OCI-LY7 (cell line): Measurements from ENCODE around the gene CATSPERB. TPM values are rescaled to one million over a fixed set of nuclear protein-coding genes. Genes with fewer than 3 reads are reported as not detected.

Experiments
- BruUV-seq: library from RNA; stranded (reverse); fragments of 400-500 nt; replicated peaks from 2 replicates; lab custom pipeline; 2021; lab: Mats Ljungman, UMichigan
- CTCF ChIA-PET: fragments of 300-600 bp; sonication (Branson Sonifier 250); formaldehyde crosslinking; loops from one replicate; lab custom pipeline; 2022; ENCODE audit warnings: antibody characterized with exemption; ENCODE audit not compliant: unreplicated experiment; lab: Charles Lee
- POLR2A ChIA-PET: fragments of 300-600 bp; sonication (Branson Sonifier 250); formaldehyde crosslinking; loops from one replicate; lab custom pipeline; 2022; ENCODE audit warnings: antibody characterized with exemption; lab: Charles Lee
- DNase-seq: peaks from one replicate; pipeline ENCODE4 v3.0.0-alpha.2; 2015; ENCODE audit warnings: low spot score
- H2AFZ ChIP-seq: fragments of 200-600 bp; sonication (generic), shearing (Covaris generic); 2 replicates; pipeline ENCODE4 v1.6.1; 2014; ENCODE audit warnings: mild to moderate bottlenecking, antibody characterized with exemption, low read length, moderate library complexity
- H3K27ac ChIP-seq: fragments of 200-600 bp; sonication (generic); 2 replicates; pipeline ENCODE4 v1.5.1; 2014; ENCODE audit warnings: mixed run types, low read depth, mild to moderate bottlenecking, moderate library complexity, low read length, inconsistent platforms; ENCODE audit not compliant: poor library complexity, severe bottlenecking
- H3K36me3 ChIP-seq: fragments of 200-600 bp; sonication (generic); 2 replicates; pipeline ENCODE4 v1.6.1; 2014; ENCODE audit warnings: mild to moderate bottlenecking, antibody characterized with exemption, low read length, moderate library complexity, mixed read lengths; ENCODE audit not compliant: insufficient read depth
- H3K4me1 ChIP-seq: fragments of 200-600 bp; sonication (generic); 2 replicates; pipeline ENCODE4 v1.5.1; 2014; ENCODE audit warnings: mild to moderate bottlenecking, low read length; ENCODE audit not compliant: insufficient read depth, poor library complexity, severe bottlenecking
- H3K4me2 ChIP-seq: fragments of 200-600 bp; sonication (generic); 2 replicates; pipeline ENCODE4 v1.6.1; 2014; ENCODE audit warnings: mild to moderate bottlenecking, low read length
- H3K4me3 ChIP-seq: fragments of 200-600 bp; sonication (generic); 2 replicates; pipeline ENCODE4 v1.5.1; 2014; ENCODE audit warnings: mild to moderate bottlenecking, low read depth, low read length; ENCODE audit not compliant: poor library complexity, severe bottlenecking
- H3K79me2 ChIP-seq: fragments of 200-600 bp; sonication (generic); 2 replicates; pipeline ENCODE4 v1.6.1; 2016; ENCODE audit warnings: low read depth, mild to moderate bottlenecking, low read length, moderate library complexity, mixed read lengths; ENCODE audit not compliant: insufficient read depth
- H3K9me2 ChIP-seq: fragments of 200-600 bp; sonication (generic); 2 replicates; pipeline ENCODE4 v1.6.1; 2016; ENCODE audit warnings: mild to moderate bottlenecking, low read length, mixed read lengths; ENCODE audit not compliant: insufficient read depth
- H3K9me3 ChIP-seq: fragments of 200-600 bp; sonication (generic); 2 replicates; pipeline ENCODE4 v1.6.1; 2014; ENCODE audit warnings: mild to moderate bottlenecking, mixed run types, low read length, mixed read lengths
- H4K20me1 ChIP-seq: fragments of 200-600 bp; sonication (generic); 2 replicates; pipeline ENCODE4 v1.6.1; 2014; ENCODE audit warnings: mild to moderate bottlenecking, antibody characterized with exemption, low read length, moderate library complexity, mixed read lengths; ENCODE audit not compliant: insufficient read depth
- CTCF ChIP-seq: fragments of 200-600 bp; sonication (generic); conservative IDR thresholded peaks from 2 replicates; pipeline ENCODE4 v1.5.1; 2014; ENCODE audit warnings: mild to moderate bottlenecking, antibody characterized with exemption, low read length, moderate library complexity, mixed read lengths
- EZH2phosphoT487 ChIP-seq: fragments of 200-600 bp; sonication (generic); IDR thresholded peaks from 2 replicates; pipeline ENCODE4 v1.6.1; 2018; ENCODE audit warnings: low read depth, borderline replicate concordance, mild to moderate bottlenecking, mixed run types, antibody characterized with exemption, low read length, moderate library complexity, mixed read lengths
- intact Hi-C: fragments of 100-400 bp; cut with micrococcal nuclease; formaldehyde crosslinking; loops from one replicate; pipeline ENCODE4 v1.10.0; 2022; ENCODE audit not compliant: unreplicated experiment
- total RNA-seq, 2 experiments: library from RNA; depleted of rRNA in 1 of 2; stranded (reverse); fragments of >200 nt in 1 of 2; shearing (Covaris generic) in 1 of 2; gene quantifications; 2 replicates each; pipeline ENCODE4 v1.2.3, GENCODE V29; 2014 to 2022

CATSPERB gene
- total RNA-seq, 2 experiments from 2014 or later = not detected

DNA sequence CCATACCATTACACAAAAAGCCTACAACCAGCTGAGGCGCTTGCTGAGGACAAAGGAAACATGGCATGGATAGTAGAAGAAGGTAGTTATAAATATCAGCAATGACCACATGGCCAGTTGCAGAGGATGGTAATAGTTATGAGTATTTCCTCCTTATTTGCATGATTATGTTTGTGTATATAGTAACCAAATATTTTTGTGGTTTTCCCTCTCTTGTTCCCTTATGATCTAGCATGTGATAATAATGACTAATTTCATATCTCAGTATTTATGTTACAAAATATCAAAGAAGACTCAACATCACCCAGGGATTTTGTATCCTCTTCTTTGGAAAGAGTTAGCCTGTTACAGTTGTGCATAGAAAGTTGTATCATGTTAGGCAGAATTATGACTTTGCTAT is 13.5 kb upstream of the CATSPERB start:
- BruUV-seq = no TSS peak
- Histone ChIP-seq H3K4me2 (no peak overlapping the region), H3K9me3 (no peaks in the 10 kb centered on the region), H3K4me3 (no peak overlapping the region), H3K79me2 (no peaks in the 10 kb centered on the region), H3K4me1 (no peaks in the 10 kb centered on the region), H3K36me3 (no peaks in the 10 kb centered on the region), H3K9me2 (no peaks in the 10 kb centered on the region), H4K20me1 (no peaks in the 10 kb centered on the region), H2AFZ (no peak overlapping the region), H3K27ac (no peak overlapping the region)
- DNase-seq = no peak
- ChIA-PET CTCF (no interaction called here), POLR2A (no interaction called here)
- intact Hi-C loops = no loop called here
- TF ChIP-seq CTCF (no peak), EZH2phosphoT487 (no peak)

GRCh38 chr14:91744068-91744480 is 12.2 kb upstream of the CATSPERB start:
- intact Hi-C loops = no loop called here
- ChIA-PET POLR2A (no interaction called here), CTCF (no interaction called here)
- Histone ChIP-seq H3K79me2 (no peaks in the 10 kb centered on the region), H3K9me3 (no peaks in the 10 kb centered on the region), H2AFZ (no peak overlapping the region), H4K20me1 (no peaks in the 10 kb centered on the region), H3K4me1 (no peaks in the 10 kb centered on the region), H3K36me3 (no peaks in the 10 kb centered on the region), H3K9me2 (no peaks in the 10 kb centered on the region), H3K4me3 (no peak overlapping the region), H3K4me2 (no peak overlapping the region), H3K27ac (no peak overlapping the region)
- DNase-seq = no peak
- BruUV-seq = no TSS peak
- TF ChIP-seq EZH2phosphoT487 (no peak), CTCF (no peak)

DNA sequence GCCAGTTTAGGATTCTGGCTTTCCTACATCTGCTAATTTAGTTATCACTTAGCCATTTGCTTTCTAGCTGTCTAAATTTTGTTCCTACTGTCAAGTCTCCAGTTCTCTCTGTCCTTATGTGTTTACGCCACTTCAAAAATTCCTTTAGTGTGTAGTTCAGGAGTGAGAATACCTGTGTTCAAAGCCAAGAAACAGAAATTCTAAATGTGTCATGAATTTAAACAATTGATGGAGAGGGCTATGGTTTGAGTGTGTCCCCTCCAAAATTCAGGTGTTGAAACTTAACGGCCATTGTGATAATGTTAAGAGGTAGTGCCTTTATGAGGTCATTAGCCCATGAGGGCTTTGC is 11.4 kb upstream of the CATSPERB start:
- no TSS peak for BruUV-seq

More for the DNA sequence above, 11.4 kb upstream of the CATSPERB start:
- no peak overlapping the region for H3K4me2 ChIP-seq
- no peaks in the 10 kb centered on the region for H4K20me1 ChIP-seq
- no peak for DNase-seq
- no peak overlapping the region for H2AFZ ChIP-seq
- H3K4me3 ChIP-seq = no peak overlapping the region
- no peaks in the 10 kb centered on the region for H3K36me3 ChIP-seq
- ChIA-PET CTCF (no interaction called here), POLR2A (no interaction called here)
- H3K27ac ChIP-seq = no peak overlapping the region
- no peaks in the 10 kb centered on the region for H3K79me2 ChIP-seq
- H3K4me1 ChIP-seq = no peaks in the 10 kb centered on the region
- TF ChIP-seq CTCF (no peak), EZH2phosphoT487 (no peak)
- intact Hi-C loops = no loop called here
- H3K9me2 ChIP-seq = no peaks in the 10 kb centered on the region
- no peaks in the 10 kb centered on the region for H3K9me3 ChIP-seq
